ENCODE data around the gene KDM1A.

GRCh38 chr1:23066075-23066474, 46.8 kb downstream of the KDM1A start:
- no peak for TF ChIP-seq CTCF (IDR thresholded peaks at IDR 0.05; ENCODE audit: low read length)
- no peak for TF ChIP-seq EZH2 (optimal IDR thresholded peaks at IDR 0.05; ENCODE audit: low read depth, low read length)

All from MM.1S (cell line).